Mammary epithelial cell (primary cell): ENCODE measurements around the gene ASB2.

Experiments
- CTCF ChIP-seq, 2 donors: IDR thresholded peaks in 1 of 2; conservative IDR thresholded peaks in 1 of 2; 2 replicates each; pipeline ENCODE4 v1.5.1; 2011 to 2012; ENCODE audit warnings: inconsistent platforms in 2 of 2, low read length in 2 of 2, mild to moderate bottlenecking in 2 of 2, control low read depth in 1 of 2, low read depth in 1 of 2; ENCODE audit not compliant: insufficient read depth in 1 of 2; ENCODE audit errors: extremely low read depth in 1 of 2
- EZH2 ChIP-seq: IDR thresholded peaks from 2 replicates; pipeline ENCODE4 v1.6.1; 2012; ENCODE audit warnings: low read length, inconsistent platforms, borderline replicate concordance

- no peak for TF ChIP-seq CTCF (conservative IDR thresholded peaks at IDR 0.05 in 1 of 2, IDR thresholded peaks at IDR 0.05 in 1 of 2; ENCODE audit: extremely low read depth in 1 of 2, insufficient read depth in 1 of 2, low read depth in 1 of 2, low read length in 2 of 2)
- no peak for TF ChIP-seq EZH2
These were observed 33.4 kb upstream of the ASB2 start for GRCh38 chr14:94009767-94010166.
